Ascending aorta (tissue), 2 donors: ENCODE data around the gene LRGUK. TPM values are rescaled to one million over a fixed set of nuclear protein-coding genes. Genes with fewer than 3 reads are reported as not detected.

Experiments
- DNase-seq, 2 donors: peaks; one replicate each; pipeline ENCODE4 v3.0.0-alpha.2; 2019; ENCODE audit warnings: low spot score in 2 of 2
- H3K27ac ChIP-seq, 2 donors: fragments of 200-600 bp; sonication (generic); one replicate each; pipeline ENCODE4 v1.5.1; 2016 to 2017; ENCODE audit warnings: mild to moderate bottlenecking in 1 of 2
- H3K27me3 ChIP-seq: fragments of 200-600 bp; sonication (generic); one replicate; pipeline ENCODE4 v1.5.1; 2017
- H3K36me3 ChIP-seq, 2 donors: fragments of 200-600 bp; sonication (generic); one replicate each; pipeline ENCODE4 v1.5.1; 2016
- H3K4me1 ChIP-seq, 2 donors: fragments of 200-600 bp; sonication (generic); one replicate each; pipeline ENCODE4 v1.5.1; 2016 to 2017; ENCODE audit warnings: mild to moderate bottlenecking in 1 of 2
- H3K4me3 ChIP-seq, 2 donors: fragments of 200-600 bp; sonication (generic); one replicate each; pipeline ENCODE4 v1.5.1; 2016 to 2017; ENCODE audit warnings: mild to moderate bottlenecking in 1 of 2
- H3K9me3 ChIP-seq, 2 donors: fragments of 200-600 bp; sonication (generic); one replicate each; pipeline ENCODE4 v1.5.1; 2016
- intact Hi-C: fragments of 100-400 bp; cut with DNase I; formaldehyde crosslinking; loops from one replicate; pipeline ENCODE4 v1.15.1; 2023
- total RNA-seq: library from RNA; depleted of rRNA; stranded (reverse); fragments of >200 nt; gene quantifications from one replicate; pipeline ENCODE4 v1.1.0, GENCODE V29; 2016
- TF ChIP-seq, protein P1 (sequence below), 3 experiments: fragments of 200-600 bp in 2 of 3; fragments of 450-650 bp in 1 of 3; sonication (generic) in 2 of 3; IDR thresholded peaks; one replicate each; pipeline ENCODE4 v1.5.1; 2016 to 2019; ENCODE audit warnings: antibody characterized with exemption in 3 of 3, mild to moderate bottlenecking in 1 of 3, moderate library complexity in 1 of 3

The LRGUK gene
- total RNA-seq, 1 donor from 2014 or later = not detected

DNA sequence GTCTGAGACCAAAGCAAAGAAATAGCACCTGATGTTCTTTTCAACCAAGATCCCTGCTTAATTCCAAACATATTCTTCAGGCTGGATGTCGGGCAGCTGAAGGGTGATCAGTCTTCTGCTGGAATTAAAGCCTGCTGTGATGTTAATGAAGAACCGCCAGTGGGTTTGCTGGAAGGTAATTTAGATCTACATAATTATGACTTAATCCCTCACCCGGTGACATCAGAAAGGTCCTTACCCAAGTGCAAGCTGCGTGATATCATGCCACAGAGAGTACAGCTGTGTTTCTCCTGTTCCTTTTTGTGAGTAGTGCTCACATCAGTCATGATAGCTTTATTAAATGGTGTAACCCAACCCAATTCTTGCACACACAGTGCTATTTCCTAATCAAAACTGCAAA is 29.1 kb upstream of the LRGUK start:
- no peak overlapping the region for H3K4me3 ChIP-seq
- no peak overlapping the region for H3K27ac ChIP-seq
- H3K27me3 ChIP-seq = no peaks in the 10 kb centered on the region
- TF ChIP-seq, protein P1, sequence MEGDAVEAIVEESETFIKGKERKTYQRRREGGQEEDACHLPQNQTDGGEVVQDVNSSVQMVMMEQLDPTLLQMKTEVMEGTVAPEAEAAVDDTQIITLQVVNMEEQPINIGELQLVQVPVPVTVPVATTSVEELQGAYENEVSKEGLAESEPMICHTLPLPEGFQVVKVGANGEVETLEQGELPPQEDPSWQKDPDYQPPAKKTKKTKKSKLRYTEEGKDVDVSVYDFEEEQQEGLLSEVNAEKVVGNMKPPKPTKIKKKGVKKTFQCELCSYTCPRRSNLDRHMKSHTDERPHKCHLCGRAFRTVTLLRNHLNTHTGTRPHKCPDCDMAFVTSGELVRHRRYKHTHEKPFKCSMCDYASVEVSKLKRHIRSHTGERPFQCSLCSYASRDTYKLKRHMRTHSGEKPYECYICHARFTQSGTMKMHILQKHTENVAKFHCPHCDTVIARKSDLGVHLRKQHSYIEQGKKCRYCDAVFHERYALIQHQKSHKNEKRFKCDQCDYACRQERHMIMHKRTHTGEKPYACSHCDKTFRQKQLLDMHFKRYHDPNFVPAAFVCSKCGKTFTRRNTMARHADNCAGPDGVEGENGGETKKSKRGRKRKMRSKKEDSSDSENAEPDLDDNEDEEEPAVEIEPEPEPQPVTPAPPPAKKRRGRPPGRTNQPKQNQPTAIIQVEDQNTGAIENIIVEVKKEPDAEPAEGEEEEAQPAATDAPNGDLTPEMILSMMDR (IDR thresholded peaks at IDR 0.05) = no peak
- H3K36me3 ChIP-seq = no peaks in the 10 kb centered on the region
- DNase-seq = no peak
- intact Hi-C loops = loop anchor here (2.0 kb wide), 1 partner anchor 17 kb away; no protein-coding TSS in a partner anchor
- H3K9me3 ChIP-seq = peaks cover 0 to 3% of the 10 kb centered on the region in 2 donors
- no peaks in the 10 kb centered on the region for H3K4me1 ChIP-seq

GRCh38 chr7:134101716-134102115 is 25.4 kb upstream of the LRGUK start:
- H3K9me3 ChIP-seq = no peaks in the 10 kb centered on the region
- no peaks in the 10 kb centered on the region for H3K36me3 ChIP-seq
- H3K4me3 ChIP-seq = no peak overlapping the region
- H3K27me3 ChIP-seq = no peaks in the 10 kb centered on the region
- no peak overlapping the region for H3K27ac ChIP-seq
- TF ChIP-seq, protein P1 (IDR thresholded peaks at IDR 0.05) = no peak
- intact Hi-C loops = no loop called here
- no peaks in the 10 kb centered on the region for H3K4me1 ChIP-seq
- no peak for DNase-seq

DNA sequence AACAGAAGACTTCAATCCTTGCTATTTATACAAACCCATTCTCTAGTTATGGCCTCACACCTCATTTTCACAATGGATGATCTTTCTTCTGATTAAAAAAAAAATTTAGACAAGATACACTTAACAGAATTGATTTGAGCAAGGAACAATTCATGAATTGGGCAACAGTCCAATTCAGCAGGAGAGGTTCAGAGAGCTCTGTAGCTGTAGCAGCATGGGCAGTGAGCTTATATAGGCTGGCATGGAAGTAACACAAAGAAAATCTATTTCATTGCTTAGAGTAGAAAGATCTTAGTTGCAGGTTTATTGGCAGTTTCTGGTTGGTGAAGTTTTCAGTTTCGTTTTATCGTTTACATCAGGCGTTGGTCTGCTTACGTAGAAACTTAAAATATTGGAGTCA is 23.0 kb upstream of the LRGUK start:
- intact Hi-C loops = no loop called here
- no peaks in the 10 kb centered on the region for H3K4me1 ChIP-seq
- no peaks in the 10 kb centered on the region for H3K27me3 ChIP-seq
- DNase-seq = no peak
- TF ChIP-seq, protein P1 (IDR thresholded peaks at IDR 0.05) = no peak
- H3K36me3 ChIP-seq = no peaks in the 10 kb centered on the region
- no peaks in the 10 kb centered on the region for H3K9me3 ChIP-seq
- H3K27ac ChIP-seq = no peak overlapping the region
- H3K4me3 ChIP-seq = no peak overlapping the region

DNA sequence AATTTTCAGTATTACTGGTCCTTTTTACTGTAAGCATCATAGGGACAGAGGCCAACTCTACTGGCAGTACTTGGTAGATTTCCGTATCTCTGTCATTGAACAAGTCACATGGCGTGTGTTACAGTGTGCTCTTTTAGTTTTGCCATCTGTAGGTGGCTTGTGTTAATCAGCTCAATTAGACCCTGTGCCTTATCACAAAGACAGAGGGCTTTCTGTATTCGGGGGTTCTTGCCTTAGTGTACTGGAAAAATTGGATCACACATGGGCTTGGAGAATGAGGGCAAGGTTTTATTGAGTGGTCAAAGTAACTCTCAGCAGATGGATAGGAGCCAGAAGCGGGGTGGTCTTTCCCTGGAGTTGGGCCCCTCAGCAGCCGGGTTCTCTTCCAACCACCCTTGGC is 21.3 kb upstream of the LRGUK start:
- no peak for DNase-seq
- intact Hi-C loops = no loop called here
- TF ChIP-seq, protein P1 (IDR thresholded peaks at IDR 0.05) = no peak

DNA sequence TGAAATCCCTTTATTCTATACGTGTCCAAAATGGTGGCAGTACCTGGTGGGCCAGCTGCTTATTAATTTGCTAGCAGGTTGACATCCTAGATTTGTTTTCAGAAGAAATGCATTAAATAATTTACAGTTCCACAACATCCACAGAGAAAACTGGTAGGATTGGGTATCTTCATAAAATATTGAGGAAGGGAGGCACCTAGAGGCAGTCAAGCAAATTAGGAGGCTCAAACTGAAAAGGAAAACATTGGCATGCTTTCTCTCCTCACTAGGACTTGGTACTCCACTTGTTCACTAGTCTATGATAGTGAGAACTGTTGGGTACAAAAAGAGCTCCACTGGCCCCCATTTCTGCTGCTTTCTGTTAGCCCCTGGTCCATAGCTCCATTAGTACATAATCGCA is 18.3 kb upstream of the LRGUK start:
- Histone ChIP-seq H3K4me3 (no peak overlapping the region), H3K4me1 (no peaks in the 10 kb centered on the region), H3K27me3 (no peaks in the 10 kb centered on the region), H3K9me3 (no peaks in the 10 kb centered on the region), H3K27ac (no peak overlapping the region), H3K36me3 (no peaks in the 10 kb centered on the region)
- intact Hi-C loops = no loop called here
- TF ChIP-seq, protein P1 (IDR thresholded peaks at IDR 0.05) = no peak
- no peak for DNase-seq

More for the DNA sequence above, 21.3 kb upstream of the LRGUK start:
- Histone ChIP-seq H3K36me3 (no peaks in the 10 kb centered on the region), H3K4me1 (no peaks in the 10 kb centered on the region), H3K27me3 (no peaks in the 10 kb centered on the region), H3K4me3 (no peak overlapping the region), H3K27ac (no peak overlapping the region), H3K9me3 (no peaks in the 10 kb centered on the region)

DNA sequence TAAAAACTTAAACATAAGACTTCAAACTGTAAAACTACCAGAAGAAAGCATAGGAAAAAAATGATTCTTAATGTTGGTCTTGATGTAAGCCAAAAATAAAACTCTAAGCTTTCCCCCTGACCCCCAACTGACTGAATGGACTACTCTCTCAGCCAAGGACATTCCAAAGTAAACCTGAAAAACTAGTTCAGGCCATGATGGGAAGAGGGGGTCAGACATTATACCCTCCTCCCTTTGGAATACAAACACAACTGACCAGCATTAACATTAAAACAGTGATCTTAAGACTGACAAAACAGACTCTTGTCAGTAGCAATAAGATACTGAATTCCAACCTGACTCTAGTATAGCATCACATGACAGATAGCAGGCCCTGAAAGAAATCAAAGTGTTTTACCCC is 13.5 kb upstream of the LRGUK start:
- Histone ChIP-seq H3K27me3 (no peaks in the 10 kb centered on the region), H3K27ac (no peak overlapping the region), H3K4me1 (no peaks in the 10 kb centered on the region), H3K9me3 (no peaks in the 10 kb centered on the region), H3K4me3 (no peak overlapping the region), H3K36me3 (no peaks in the 10 kb centered on the region)
- intact Hi-C loops = loop anchor here (2.0 kb wide), 1 partner anchor 15 kb away; no protein-coding TSS in a partner anchor
- TF ChIP-seq, protein P1 (IDR thresholded peaks at IDR 0.05) = no peak
- DNase-seq = no peak
